Measurements from ENCODE around the gene ARHGEF2. TPM values are rescaled to one million over a fixed set of nuclear protein-coding genes. Genes with fewer than 3 reads are reported as not detected.

The ARHGEF2 gene
- polyA plus RNA-seq, 1 of the 3 experiments (the other 2 are of a cell fraction): 50.8 TPM

- 76% methylated on average over 4 of the region's 4 CpGs for WGBS (ENCODE audit: low lambda C conversion rate)
- H3F3A ChIP-seq (replicated peaks; ENCODE audit: insufficient read depth): peaks cover 22% of the 10 kb centered on the region
- ChIA-PET POLR2A (interaction anchor here (0.6 to 1.2 kb wide), 3 partner anchors 25 to 705 kb away, joined by 3 to 5 read pairs (median 3); no protein-coding TSS in a partner anchor), CTCF (interaction anchor here (1.3 to 3.7 kb wide), 7 partner anchors 9 to 91 kb away, joined by 3 to 27 read pairs (median 6); no protein-coding TSS in a partner anchor)
- peak overlapping the region; percentile 88 to 91; a peak in 3 of 4 replicates for H3K4me3 ChIP-seq (ENCODE audit: low read depth in 2 of 2, low read length in 1 of 2)
- peak overlapping the region; percentile 96 for H3K9ac ChIP-seq
- no peaks in the 10 kb centered on the region for H3K27me3 ChIP-seq (ENCODE audit: insufficient read depth)
- TF ChIP-seq FOXM1 (IDR thresholded peaks at IDR 0.05; ENCODE audit: low read depth) (no peak), ELF1 (IDR thresholded peaks at IDR 0.05) (no peak)
- peaks cover 60% of the 10 kb centered on the region for H4K20me1 ChIP-seq (ENCODE audit: insufficient read depth)
- H2AFZ ChIP-seq (ENCODE audit: low read depth): no peak overlapping the region
- no peak for DNase-seq
- H3K4me1 ChIP-seq (ENCODE audit: control insufficient read depth in 1 of 2, insufficient read depth in 2 of 2, low read depth in 1 of 2, low read length in 1 of 2): peaks cover 42 to 49% of the 10 kb centered on the region in 2 experiments
- H3K9me3 ChIP-seq: no peaks in the 10 kb centered on the region
- H3K36me3 ChIP-seq (replicated peaks in 1 of 2; ENCODE audit: control insufficient read depth in 1 of 2, insufficient read depth in 2 of 2, low read length in 1 of 2): peaks cover 0 to 3% of the 10 kb centered on the region in 2 experiments
- peak overlapping the region; percentile 88 for H3K4me2 ChIP-seq
- H3K79me2 ChIP-seq (ENCODE audit: insufficient read depth): peaks cover 99% of the 10 kb centered on the region
- no peaks in the 10 kb centered on the region for H3K9me2 ChIP-seq
- H3K27ac ChIP-seq (ENCODE audit: low read depth in 2 of 2, low read length in 1 of 2): peak overlapping the region in 1 of 2 experiments; percentile 13; a peak in 3 of 4 replicates
Observed at GRCh38 chr1:155975375-155976061, 2.8 kb downstream of the ARHGEF2 start.

- no peaks in the 10 kb centered on the region for H3K27me3 ChIP-seq (ENCODE audit: insufficient read depth)
- no peak overlapping the region for H2AFZ ChIP-seq (ENCODE audit: low read depth)
- H3K4me2 ChIP-seq: peak overlapping the region; percentile 88
- H3K79me2 ChIP-seq (ENCODE audit: insufficient read depth): peaks cover 100% of the 10 kb centered on the region
- peaks cover 39 to 49% of the 10 kb centered on the region in 2 experiments for H3K4me1 ChIP-seq (ENCODE audit: control insufficient read depth in 1 of 2, insufficient read depth in 2 of 2, low read depth in 1 of 2, low read length in 1 of 2)
- H3K4me3 ChIP-seq (ENCODE audit: low read depth in 2 of 2, low read length in 1 of 2): no peak overlapping the region
- ChIA-PET POLR2A (interaction anchor here (0.6 to 1.2 kb wide), 3 partner anchors 26 to 704 kb away, joined by 3 to 5 read pairs (median 3); no protein-coding TSS in a partner anchor), CTCF (interaction anchor here (1.6 to 3.7 kb wide), 2 partner anchors 15 to 37 kb away, joined by 5 to 16 read pairs; no protein-coding TSS in a partner anchor)
- no peak for DNase-seq
- H3K9ac ChIP-seq: no peak overlapping the region
- TF ChIP-seq, protein P1, sequence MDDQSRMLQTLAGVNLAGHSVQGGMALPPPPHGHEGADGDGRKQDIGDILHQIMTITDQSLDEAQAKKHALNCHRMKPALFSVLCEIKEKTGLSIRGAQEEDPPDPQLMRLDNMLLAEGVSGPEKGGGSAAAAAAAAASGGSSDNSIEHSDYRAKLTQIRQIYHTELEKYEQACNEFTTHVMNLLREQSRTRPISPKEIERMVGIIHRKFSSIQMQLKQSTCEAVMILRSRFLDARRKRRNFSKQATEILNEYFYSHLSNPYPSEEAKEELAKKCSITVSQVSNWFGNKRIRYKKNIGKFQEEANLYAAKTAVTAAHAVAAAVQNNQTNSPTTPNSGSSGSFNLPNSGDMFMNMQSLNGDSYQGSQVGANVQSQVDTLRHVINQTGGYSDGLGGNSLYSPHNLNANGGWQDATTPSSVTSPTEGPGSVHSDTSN (IDR thresholded peaks at IDR 0.05): no peak
- TF ChIP-seq MAX (IDR thresholded peaks at IDR 0.05; ENCODE audit: low read depth): no peak
- no peak for TF ChIP-seq RXRA (IDR thresholded peaks at IDR 0.05; ENCODE audit: borderline replicate concordance, low read depth)
- TF ChIP-seq CHD2 (IDR thresholded peaks at IDR 0.05; ENCODE audit: low read length, partially characterized antibody): no peak
- TF ChIP-seq JUND (IDR thresholded peaks at IDR 0.05): no peak
- no peak for TF ChIP-seq RAD21 (IDR thresholded peaks at IDR 0.05; ENCODE audit: low read length)
- TF ChIP-seq MEF2A (IDR thresholded peaks at IDR 0.05; ENCODE audit: borderline replicate concordance, low read depth): no peak
- TF ChIP-seq POLR2AphosphoS5 (IDR thresholded peaks at IDR 0.05; ENCODE audit: low read depth, low read length): peak; percentile 10; the same call in 1 of the 2 replicates
- WGBS (ENCODE audit: low lambda C conversion rate): 92% methylated on average over 13 of the region's 13 CpGs
- peaks cover 19% of the 10 kb centered on the region for H3F3A ChIP-seq (replicated peaks; ENCODE audit: insufficient read depth)
- peaks cover 0 to 7% of the 10 kb centered on the region in 2 experiments for H3K36me3 ChIP-seq (replicated peaks in 1 of 2; ENCODE audit: control insufficient read depth in 1 of 2, insufficient read depth in 2 of 2, low read length in 1 of 2)
- H3K9me2 ChIP-seq: no peaks in the 10 kb centered on the region
- no peaks in the 10 kb centered on the region for H3K9me3 ChIP-seq
- peaks cover 69% of the 10 kb centered on the region for H4K20me1 ChIP-seq (ENCODE audit: insufficient read depth)
- no peak overlapping the region; a peak in 1 of 4 replicates for H3K27ac ChIP-seq (ENCODE audit: low read depth in 2 of 2, low read length in 1 of 2)
Observed at GRCh38 chr1:155974208-155975115, 3.9 kb downstream of the ARHGEF2 start.

Data from SK-N-SH (cell line).